SK-N-MC (cell line): ENCODE measurements around the gene ZDHHC14.

ENCODE experiments used
- EZH2 ChIP-seq: fragments of 200-600 bp; sonication (generic); IDR thresholded peaks from one replicate; pipeline ENCODE4 v1.6.1; 2017; ENCODE audit warnings: antibody characterized with exemption
- POLR2AphosphoS5 ChIP-seq: IDR thresholded peaks from 2 replicates; pipeline ENCODE4 v1.6.1; 2012; ENCODE audit warnings: mild to moderate bottlenecking, low read depth, low read length, borderline replicate concordance

GRCh38 chr6:157479464-157480303 lies 98.7 kb downstream of the ZDHHC14 start:
- TF ChIP-seq POLR2AphosphoS5 (no peak), EZH2 (no peak)
